Gastroesophageal sphincter (tissue), 3 donors: Measurements from ENCODE around the gene KRTDAP.

ENCODE experiments used
- CTCF ChIP-seq, 4 experiments: fragments of 200-600 bp in 2 of 4; fragments of 450-650 bp in 2 of 4; sonication (generic) in 1 of 4; IDR thresholded peaks; one replicate each; pipeline ENCODE4 v1.5.1; 2017 to 2019; ENCODE audit warnings: antibody characterized with exemption in 4 of 4, mild to moderate bottlenecking in 2 of 4, moderate library complexity in 2 of 4
- EP300 ChIP-seq: sonication (generic); formaldehyde crosslinking; IDR thresholded peaks from one replicate; pipeline ENCODE4 v1.6.1; 2017; ENCODE audit warnings: antibody characterized with exemption, mild to moderate bottlenecking
- POLR2A ChIP-seq, 2 donors: fragments of 450-650 bp; IDR thresholded peaks; one replicate each; pipeline ENCODE4 v1.6.1; 2017; ENCODE audit warnings: antibody characterized with exemption in 2 of 2, mild to moderate bottlenecking in 2 of 2, moderate library complexity in 1 of 2
- POLR2AphosphoS5 ChIP-seq: sonication (generic); formaldehyde crosslinking; IDR thresholded peaks from one replicate; pipeline ENCODE4 v1.6.1; 2017; ENCODE audit warnings: antibody characterized with exemption

GRCh38 chr19:35521124-35521743 is 31.0 kb upstream of the KRTDAP start:
- TF ChIP-seq CTCF (IDR thresholded peaks at IDR 0.05): no peak
- TF ChIP-seq POLR2A (IDR thresholded peaks at IDR 0.05): no peak
- TF ChIP-seq EP300: no peak
- TF ChIP-seq POLR2AphosphoS5: no peak
